DND-41 (cell line): ENCODE data around the gene SERPINB2.

Experiments
- EZH2 ChIP-seq: IDR thresholded peaks from 3 replicates; pipeline ENCODE4 v1.6.1; 2012; ENCODE audit warnings: borderline replicate concordance, low read depth, mild to moderate bottlenecking, moderate library complexity, low read length, inconsistent platforms; ENCODE audit not compliant: severe bottlenecking
- TF ChIP-seq, protein P1 (sequence below): IDR thresholded peaks from 2 replicates; pipeline ENCODE4 v1.5.1; 2012; ENCODE audit warnings: borderline replicate concordance, low read length, moderate library complexity, mild to moderate bottlenecking; ENCODE audit not compliant: poor library complexity, severe bottlenecking; ENCODE audit errors: extremely low read depth

GRCh38 chr18:63951302-63951705 lies 63.8 kb downstream of the SERPINB2 start:
- no peak for TF ChIP-seq EZH2
- TF ChIP-seq, protein P1, sequence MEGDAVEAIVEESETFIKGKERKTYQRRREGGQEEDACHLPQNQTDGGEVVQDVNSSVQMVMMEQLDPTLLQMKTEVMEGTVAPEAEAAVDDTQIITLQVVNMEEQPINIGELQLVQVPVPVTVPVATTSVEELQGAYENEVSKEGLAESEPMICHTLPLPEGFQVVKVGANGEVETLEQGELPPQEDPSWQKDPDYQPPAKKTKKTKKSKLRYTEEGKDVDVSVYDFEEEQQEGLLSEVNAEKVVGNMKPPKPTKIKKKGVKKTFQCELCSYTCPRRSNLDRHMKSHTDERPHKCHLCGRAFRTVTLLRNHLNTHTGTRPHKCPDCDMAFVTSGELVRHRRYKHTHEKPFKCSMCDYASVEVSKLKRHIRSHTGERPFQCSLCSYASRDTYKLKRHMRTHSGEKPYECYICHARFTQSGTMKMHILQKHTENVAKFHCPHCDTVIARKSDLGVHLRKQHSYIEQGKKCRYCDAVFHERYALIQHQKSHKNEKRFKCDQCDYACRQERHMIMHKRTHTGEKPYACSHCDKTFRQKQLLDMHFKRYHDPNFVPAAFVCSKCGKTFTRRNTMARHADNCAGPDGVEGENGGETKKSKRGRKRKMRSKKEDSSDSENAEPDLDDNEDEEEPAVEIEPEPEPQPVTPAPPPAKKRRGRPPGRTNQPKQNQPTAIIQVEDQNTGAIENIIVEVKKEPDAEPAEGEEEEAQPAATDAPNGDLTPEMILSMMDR: peak; percentile 6
